Lung microvascular endothelial cell (primary cell): ENCODE results near the gene IQCF5. TPM values are rescaled to one million over a fixed set of nuclear protein-coding genes. Genes with fewer than 3 reads are reported as not detected.
"Not testable (repeated sequence)": the region's sequence is repeated elsewhere in the genome, so short reads cannot be mapped to it uniquely, and the experiment has no call there.

Experiments
- DNase-seq, 2 donors: peaks; one replicate each; pipeline versions ENCODE4 v3.0.0 to v3.0.0-alpha.2; 2010; ENCODE audit warnings: low read depth in 2 of 2
- total RNA-seq: library from RNA; depleted of rRNA; stranded (reverse); fragments of >200 nt; gene quantifications from 2 replicates; pipeline ENCODE4 v1.2.1, GENCODE V29; 2014

Gene IQCF5
- total RNA-seq = not detected in 2 replicates

- DNase-seq = no peak
Observed at GRCh38 chr3:51875501-51875900, at the start of gene IQCF5. IQCF5 (minus strand) TSS chr3:51875601; CDS start chr3:51875531, 70 bp downstream.

GRCh38 chr3:51921081-51921578 is 45.7 kb upstream of the IQCF5 start:
- DNase-seq = no peak

- no peak for DNase-seq
Observed at GRCh38 chr3:51916418-51916817, 41.0 kb upstream of the IQCF5 start.

- DNase-seq = no peak
Observed at GRCh38 chr3:51908026-51908425, 32.6 kb upstream of the IQCF5 start.

- no peak for DNase-seq
Observed at GRCh38 chr3:51904034-51904823, 28.8 kb upstream of the IQCF5 start.

GRCh38 chr3:51902361-51902760 is 27.0 kb upstream of the IQCF5 start:
- DNase-seq = not testable (repeated sequence)

- not testable (repeated sequence) for DNase-seq
Observed at GRCh38 chr3:51900043-51900442, 24.6 kb upstream of the IQCF5 start.

- no peak for DNase-seq
Observed at GRCh38 chr3:51897391-51897790, 22.0 kb upstream of the IQCF5 start.

- no peak for DNase-seq
Observed at GRCh38 chr3:51896607-51897305, 21.4 kb upstream of the IQCF5 start.

- no peak for DNase-seq
Observed at GRCh38 chr3:51894939-51895338, 19.5 kb upstream of the IQCF5 start.

GRCh38 chr3:51894391-51894790 is 19.0 kb upstream of the IQCF5 start:
- no peak for DNase-seq

- no peak for DNase-seq
Observed at GRCh38 chr3:51891242-51892039, 16.0 kb upstream of the IQCF5 start.

GRCh38 chr3:51888463-51889105 is 13.2 kb upstream of the IQCF5 start:
- DNase-seq = no peak

GRCh38 chr3:51887620-51888019 is 12.2 kb upstream of the IQCF5 start:
- no peak for DNase-seq

GRCh38 chr3:51886447-51886846 is 11.0 kb upstream of the IQCF5 start:
- DNase-seq = no peak

- no peak for DNase-seq
Observed at GRCh38 chr3:51879937-51880336, 4.5 kb upstream of the IQCF5 start.

GRCh38 chr3:51876186-51876585 is 785 bp upstream of the IQCF5 start:
- DNase-seq = no peak

- no peak for DNase-seq
Observed at GRCh38 chr3:51874889-51875288, 512 bp downstream of the IQCF5 start.

GRCh38 chr3:51874411-51874810 is 990 bp downstream of the IQCF5 start:
- DNase-seq = no peak

GRCh38 chr3:51873876-51874275 is 1.5 kb downstream of the IQCF5 start:
- DNase-seq = no peak

GRCh38 chr3:51873253-51873766 is 2.1 kb downstream of the IQCF5 start:
- DNase-seq = no peak
